Measurements from ENCODE around the gene CELSR1.

Gene CELSR1

DNA sequence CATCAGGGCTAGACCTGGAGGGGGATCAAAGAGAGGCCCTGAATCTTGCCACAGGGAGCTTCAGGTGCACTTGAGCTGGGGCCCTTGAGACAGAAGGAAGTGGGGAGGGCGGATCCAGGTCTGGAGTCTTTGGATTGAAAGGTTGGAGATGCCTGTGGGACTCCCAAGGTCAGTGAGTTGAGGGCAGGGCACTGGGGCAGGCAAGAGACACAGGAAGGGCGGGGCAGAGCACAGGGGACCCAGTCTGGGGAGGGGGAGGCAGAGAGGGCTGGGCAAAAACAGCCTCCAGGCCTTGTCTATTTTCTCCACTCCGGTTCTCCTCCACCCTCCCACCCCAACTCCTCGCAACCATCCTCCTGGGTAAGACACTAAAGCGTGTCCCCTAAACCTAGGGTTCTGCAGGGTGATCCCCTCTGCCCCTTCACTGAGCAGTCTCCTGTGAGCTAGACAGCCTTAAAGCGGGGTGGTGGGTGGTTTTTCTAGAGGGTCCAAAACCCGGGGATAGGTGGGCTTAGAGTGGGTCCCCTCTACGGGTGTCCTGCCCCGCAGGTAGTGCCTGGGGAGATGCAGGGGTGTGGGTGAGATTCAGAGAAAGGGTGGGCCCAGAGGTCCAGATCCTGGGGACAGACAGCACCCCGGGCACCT is 38.6 kb upstream of the CELSR1 start:
- no peak for FAIRE-seq

- FAIRE-seq: no peak
Measured at GRCh38 chr22:46574993-46575910, 37.8 kb upstream of the CELSR1 start.

GRCh38 chr22:46574438-46574992 is 37.1 kb upstream of the CELSR1 start:
- FAIRE-seq: no peak

GRCh38 chr22:46573781-46574437 is 36.5 kb upstream of the CELSR1 start:
- no peak for FAIRE-seq

GRCh38 chr22:46572911-46573780 is 35.7 kb upstream of the CELSR1 start:
- no peak for FAIRE-seq

- no peak for FAIRE-seq
Measured at GRCh38 chr22:46571642-46572250, 34.3 kb upstream of the CELSR1 start.

DNA sequence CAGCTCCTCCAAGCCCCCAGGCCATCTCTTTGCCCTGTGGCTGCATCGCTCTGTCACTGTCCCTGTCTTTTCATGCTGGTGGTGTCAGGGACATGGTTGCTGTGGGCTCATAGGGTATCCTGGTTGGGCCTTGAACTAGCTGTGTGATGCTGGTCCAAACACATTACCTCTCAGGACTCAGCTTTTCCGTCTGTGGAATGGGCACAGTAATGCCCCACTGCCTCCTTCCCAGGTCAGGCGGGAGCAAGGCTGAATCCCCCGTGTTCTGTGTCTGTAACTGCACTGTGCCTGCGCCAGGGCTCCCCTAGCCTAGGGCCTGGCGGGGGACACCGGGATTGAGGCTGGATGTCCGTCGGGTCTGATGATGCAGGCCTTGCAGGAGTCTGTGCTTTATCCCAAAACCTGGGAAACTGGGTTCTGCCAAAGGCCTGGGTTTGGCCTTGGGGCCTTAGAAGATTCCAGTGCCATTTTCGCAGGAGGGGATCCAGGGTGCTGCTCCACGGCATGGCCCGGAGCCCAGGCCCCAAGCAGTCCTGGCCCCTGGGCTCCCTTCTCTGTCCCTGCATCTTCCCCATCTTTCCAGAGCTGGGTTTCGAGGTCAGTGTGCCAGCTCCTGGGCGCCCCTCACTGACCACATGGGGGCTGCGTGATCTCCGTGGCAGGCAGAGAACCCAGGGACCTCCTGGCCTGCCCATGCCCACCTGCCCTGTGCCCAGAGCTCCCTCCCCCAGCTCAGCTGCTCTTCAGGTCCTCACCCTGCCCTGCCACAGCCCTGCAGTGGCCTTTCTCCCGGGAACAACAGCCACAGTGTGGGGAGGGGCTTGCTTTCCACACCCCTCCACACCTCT is 32.7 kb upstream of the CELSR1 start:
- no peak for FAIRE-seq

DNA sequence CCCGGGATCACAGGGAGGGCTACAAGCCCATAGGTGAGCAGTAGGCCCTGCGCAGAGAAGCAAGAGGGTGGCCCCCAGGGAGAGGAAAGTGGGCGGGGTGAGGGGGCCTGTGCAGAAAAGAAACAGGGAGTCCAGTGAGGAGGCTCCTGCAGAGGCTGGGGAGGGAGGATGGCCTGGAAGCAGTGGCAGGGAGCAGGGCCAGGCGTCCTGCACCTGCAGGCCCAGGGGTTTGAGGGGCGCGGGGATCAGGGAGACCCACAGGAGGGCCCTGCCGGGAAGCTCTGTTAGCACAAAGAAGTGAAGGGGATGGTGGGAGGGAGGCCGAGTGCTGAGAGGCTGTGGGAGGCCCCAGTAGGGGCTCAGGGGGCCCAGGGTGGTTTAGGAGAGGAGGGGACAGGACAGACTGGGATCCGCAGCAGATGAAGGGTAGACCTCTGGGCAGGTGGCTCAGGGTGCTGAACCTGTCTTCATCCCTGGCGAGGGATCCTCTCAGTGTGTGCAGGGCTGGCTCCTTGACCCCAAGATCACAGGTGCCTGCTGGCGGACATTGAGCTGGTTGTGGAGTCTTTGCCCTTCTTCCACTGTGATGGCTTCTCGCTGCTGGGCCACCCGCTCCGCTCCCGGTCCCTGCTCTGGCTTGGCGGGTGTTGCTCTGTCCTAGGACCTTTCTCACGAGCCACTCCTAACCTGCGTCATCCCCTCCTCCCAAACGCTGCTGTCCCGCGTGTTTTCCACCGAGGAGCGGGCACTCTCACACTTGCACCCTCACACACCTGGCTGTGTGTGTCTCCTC is 31.8 kb upstream of the CELSR1 start:
- FAIRE-seq: no peak

DNA sequence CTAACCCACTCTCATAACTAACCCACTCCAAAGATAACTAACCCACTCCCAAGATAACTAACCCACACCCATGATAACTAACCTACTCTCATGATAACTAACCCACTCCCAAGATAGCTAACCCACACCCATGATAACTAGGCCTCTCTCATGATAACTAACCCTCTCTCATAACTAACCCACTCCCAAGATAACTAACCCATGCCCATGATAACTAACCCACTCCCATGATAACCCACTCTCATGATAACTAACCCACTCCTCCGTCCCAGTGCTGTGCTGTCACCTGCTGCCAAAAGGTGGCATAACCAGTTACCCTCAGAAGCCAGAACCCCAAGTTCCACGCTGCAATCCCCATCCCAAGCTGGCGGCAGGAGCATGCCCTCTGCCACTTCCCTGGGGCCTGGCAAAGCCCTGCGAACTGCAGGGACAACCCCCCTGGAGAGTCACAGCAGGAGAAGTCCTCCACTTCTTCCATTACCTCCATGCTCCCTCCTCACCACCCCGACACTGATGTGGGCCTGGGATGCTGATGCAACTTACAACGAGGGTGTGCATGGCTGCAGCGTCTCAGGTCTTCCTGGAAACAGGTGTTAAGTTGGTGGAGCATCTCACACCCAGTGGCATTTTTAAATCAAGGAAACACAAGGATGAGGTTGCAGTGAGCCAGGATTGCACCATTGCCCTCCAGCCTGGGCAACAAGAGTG is 30.8 kb upstream of the CELSR1 start:
- no peak for FAIRE-seq

GRCh38 chr22:46567471-46567870 is 30.1 kb upstream of the CELSR1 start:
- FAIRE-seq: peak; percentile 28

DNA sequence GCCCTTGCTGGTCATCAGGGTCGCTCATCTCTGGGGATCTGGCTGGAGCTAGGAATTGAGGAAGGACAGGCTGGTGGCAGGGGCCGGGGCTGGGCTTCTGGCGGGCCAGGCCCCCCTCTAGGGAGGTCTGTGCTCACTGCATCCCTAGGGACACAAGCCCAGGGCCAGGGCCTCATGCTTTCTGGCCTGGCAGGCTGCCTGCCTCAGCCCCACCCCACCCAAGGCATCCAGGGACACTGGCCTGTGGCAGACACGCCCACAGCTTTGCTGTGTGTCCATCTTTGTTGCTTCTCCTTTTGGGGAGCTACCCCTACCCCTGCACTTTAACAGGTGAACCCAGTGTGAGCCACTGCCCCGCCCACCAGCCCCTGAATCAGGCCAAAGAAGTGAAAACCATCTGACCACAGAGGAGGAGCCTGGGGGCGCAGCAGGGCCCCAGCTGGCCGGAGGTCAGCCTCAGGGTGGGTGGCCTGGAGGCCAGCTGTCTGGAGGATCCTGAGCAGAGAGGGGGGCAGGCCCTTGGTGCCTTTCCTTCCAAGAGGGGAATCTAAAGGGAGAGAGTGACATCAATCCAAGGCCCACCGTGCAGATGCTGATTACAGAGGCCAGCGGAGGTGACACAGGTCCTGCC is 26.8 kb upstream of the CELSR1 start:
- no peak for FAIRE-seq

DNA sequence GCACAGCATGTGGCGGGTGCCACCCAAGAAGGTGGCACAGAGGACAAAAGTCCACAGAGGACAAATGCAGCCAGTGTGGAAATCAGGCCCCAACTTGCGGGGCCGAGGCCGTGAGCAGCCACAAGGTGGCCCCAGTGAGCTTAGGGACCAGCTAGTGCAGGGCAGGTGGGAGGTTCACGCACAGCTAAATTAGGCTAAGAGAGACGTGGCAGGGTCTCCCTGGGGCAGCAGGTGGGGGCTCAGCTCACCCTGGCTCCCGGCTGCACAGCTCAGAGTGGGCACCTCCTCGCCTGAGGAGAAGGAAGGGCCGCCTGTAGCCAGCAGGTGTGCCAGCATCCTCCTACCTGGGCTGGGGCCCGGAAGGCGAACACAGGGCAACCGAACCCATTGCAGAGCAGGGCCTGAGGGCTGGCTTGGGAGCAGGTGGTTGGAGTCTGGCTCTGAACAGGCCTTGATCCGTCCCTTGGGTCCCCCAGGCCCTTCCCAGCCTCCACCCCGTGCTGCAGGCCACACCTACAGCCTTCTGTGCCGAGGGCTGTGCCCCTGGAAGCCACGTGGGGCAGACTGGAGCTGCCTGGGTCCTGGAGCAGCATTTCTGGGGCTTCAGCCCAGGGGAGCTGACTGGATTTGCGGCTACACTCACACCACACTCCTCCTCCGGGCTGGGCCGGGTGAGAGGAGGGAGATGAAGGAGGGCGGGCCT is 26.1 kb upstream of the CELSR1 start:
- no peak for FAIRE-seq

DNA sequence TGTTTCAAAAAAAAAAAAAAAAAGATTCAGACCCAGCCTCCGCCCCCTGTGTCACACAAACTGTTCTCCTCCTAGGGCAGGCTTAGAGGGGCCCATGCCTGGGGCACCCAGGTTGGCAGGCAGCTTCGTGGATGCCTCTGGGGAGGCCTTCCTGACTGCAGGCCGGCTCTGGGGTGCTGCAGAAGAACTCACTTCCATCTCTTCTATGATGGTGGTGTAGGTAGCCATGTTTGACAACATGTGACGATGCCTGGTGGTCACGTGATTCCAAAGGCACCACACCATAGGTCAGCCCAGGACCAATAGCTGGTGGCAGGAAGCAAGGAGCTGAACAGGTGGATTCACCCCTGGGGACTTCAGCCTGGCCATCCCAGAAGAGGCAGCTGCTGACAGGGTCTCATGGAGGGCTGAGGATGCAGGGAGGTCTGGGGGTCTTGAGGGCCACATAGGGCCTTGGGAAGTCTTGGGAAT is 24.1 kb upstream of the CELSR1 start:
- FAIRE-seq: no peak

DNA sequence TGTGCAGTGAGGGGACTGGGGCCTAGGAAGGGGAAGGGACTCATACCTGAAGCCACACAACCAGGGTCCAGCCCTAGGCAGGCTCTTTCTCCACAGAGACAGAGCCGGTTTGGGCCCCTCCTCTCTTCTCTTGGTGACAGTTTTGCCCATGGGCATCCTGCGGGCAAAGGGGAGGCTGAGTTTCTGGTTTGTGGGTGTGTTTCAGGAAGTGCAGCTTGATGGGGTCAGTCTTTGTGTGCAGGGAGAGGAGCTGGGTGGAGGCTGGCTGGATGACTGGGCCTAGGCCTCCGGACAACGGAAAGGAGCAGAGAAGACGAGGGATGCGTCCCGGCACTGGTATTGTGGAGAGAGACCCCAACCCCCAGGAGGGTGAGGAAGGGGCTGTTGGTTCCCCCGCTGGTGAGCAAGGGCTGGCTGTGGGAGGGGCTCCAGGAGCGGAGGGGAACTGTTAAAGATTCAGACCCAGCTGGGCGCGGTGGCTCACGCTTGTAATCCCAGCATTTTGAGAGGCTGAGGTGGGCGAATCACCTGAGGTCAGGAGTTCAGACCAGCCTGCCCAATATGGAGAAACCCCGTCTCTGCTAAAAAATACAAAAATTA is 23.4 kb upstream of the CELSR1 start:
- no peak for FAIRE-seq

GRCh38 chr22:46557736-46558480 is 20.5 kb upstream of the CELSR1 start:
- FAIRE-seq: no peak

DNA sequence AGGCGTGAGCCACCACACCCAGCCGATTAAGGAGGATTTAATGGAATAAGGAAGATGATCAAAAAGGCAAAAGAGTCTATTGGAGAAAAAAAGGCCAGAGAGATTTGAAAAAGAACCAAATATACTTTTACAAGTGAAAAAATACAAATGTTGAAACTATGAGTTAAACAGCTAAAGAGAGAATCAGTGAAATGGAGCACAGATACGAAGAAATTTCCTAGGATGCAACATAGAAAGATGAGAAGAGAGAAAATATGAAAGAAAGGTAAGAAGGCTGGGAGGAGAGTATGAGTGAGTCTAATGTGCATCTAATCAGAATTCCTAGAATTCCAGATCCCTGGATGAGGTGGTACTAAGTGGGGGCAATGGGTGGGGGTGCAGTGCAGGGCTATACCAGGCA is 19.4 kb upstream of the CELSR1 start:
- no peak for FAIRE-seq

DNA sequence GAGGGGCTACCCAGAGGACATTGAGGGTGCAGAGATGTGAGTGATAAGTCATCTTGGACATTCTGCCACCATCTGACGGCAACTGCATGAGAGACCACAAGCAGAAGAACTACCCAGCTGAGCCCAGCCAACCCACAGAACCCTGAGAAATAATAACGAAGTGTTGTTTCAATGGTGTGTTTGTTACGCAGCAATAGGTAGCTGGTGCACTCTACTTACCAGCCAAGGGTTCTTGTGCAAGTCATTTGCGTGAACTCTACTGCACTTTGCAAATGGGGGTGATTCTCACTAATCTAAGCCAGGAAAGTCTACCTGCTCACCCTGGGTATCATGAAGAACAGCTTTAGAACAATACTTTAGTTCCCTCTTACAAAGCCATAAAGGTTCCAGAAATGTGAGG is 15.8 kb upstream of the CELSR1 start:
- FAIRE-seq: no peak

Data from colon (tissue), 2 donors.